HCT116 (cell line): ENCODE data around the gene SMURF1. TPM values are rescaled to one million over a fixed set of nuclear protein-coding genes. Genes with fewer than 3 reads are reported as not detected.

Experiments used
- ATAC-seq: fragments of 200-7000 bp; cut with Tn5 transposase; 2 replicates; pipeline ENCODE4 v1.9.1; 2020; ENCODE audit warnings: mild to moderate bottlenecking, moderate library complexity
- BruUV-seq: library from RNA; stranded (reverse); fragments of 400-500 nt; replicated peaks from 2 replicates; lab custom pipeline; 2021; lab: Mats Ljungman, UMichigan
- CTCF ChIA-PET: fragments of 300-600 bp; sonication (Branson Sonifier 250); formaldehyde crosslinking; loops from one replicate; lab custom pipeline; 2021; ENCODE audit warnings: antibody characterized with exemption; lab: Charles Lee
- POLR2A ChIA-PET: fragments of 300-600, 350-600 bp; sonication (Branson Sonifier 250); formaldehyde crosslinking; loops from one replicate; lab custom pipeline; 2021; ENCODE audit warnings: antibody characterized with exemption; lab: Charles Lee
- RAD21 ChIA-PET, 2 experiments: fragments of 300-600 bp; sonication (Branson Sonifier 250); formaldehyde crosslinking; loops; one replicate each; lab custom pipeline; 2023; ENCODE audit warnings: low total read pairs in 2 of 2; ENCODE audit not compliant: uncharacterized antibody in 2 of 2, unreplicated experiment in 2 of 2, low non-redundant PET in 1 of 2; lab: Charles Lee
- DNase-seq: peaks from one replicate; pipeline ENCODE4 v3.0.0-alpha.2; 2010; ENCODE audit warnings: low read depth, low spot score
- H2AFZ ChIP-seq: fragments of 200-600 bp; shearing (Covaris generic), sonication (generic); 2 replicates; pipeline ENCODE4 v1.6.1; 2017; ENCODE audit warnings: low read depth, mixed run types, mixed read lengths, antibody characterized with exemption, low read length; ENCODE audit not compliant: poor library complexity, severe bottlenecking
- H3K27ac ChIP-seq: 2 replicates; pipeline ENCODE4 v1.5.1; 2012; ENCODE audit warnings: low read depth, low read length
- H3K27me3 ChIP-seq: fragments of 200-600 bp; sonication (generic); 2 replicates; pipeline ENCODE4 v1.6.1; 2016; ENCODE audit warnings: mixed run types, low read length, mixed read lengths; ENCODE audit not compliant: insufficient read depth
- H3K36me3 ChIP-seq, 2 experiments: fragments of 200-500 bp in 1 of 2; fragments of 200-600 bp in 1 of 2; sonication (Bioruptor generic) in 1 of 2; sonication (generic) in 1 of 2; 2 replicates each; pipeline versions ENCODE4 v1.5.1 to v1.6.1; 2014 to 2016; ENCODE audit warnings: low read length in 2 of 2, inconsistent platforms in 1 of 2, mixed read lengths in 1 of 2, mixed run types in 1 of 2; ENCODE audit not compliant: insufficient read depth in 2 of 2, control insufficient read depth in 1 of 2
- H3K4me1 ChIP-seq, 2 experiments: fragments of 200-600 bp in 1 of 2; sonication (generic) in 1 of 2; 2 replicates each; pipeline versions ENCODE4 v1.5.1 to v1.6.1; 2012 to 2017; ENCODE audit warnings: low read length in 2 of 2, inconsistent platforms in 1 of 2, mild to moderate bottlenecking in 1 of 2, mixed read lengths in 1 of 2, mixed run types in 1 of 2, moderate library complexity in 1 of 2; ENCODE audit not compliant: insufficient read depth in 2 of 2, control insufficient read depth in 1 of 2
- H3K4me2 ChIP-seq: fragments of 200-600 bp; sonication (generic); 2 replicates; pipeline ENCODE4 v1.6.1; 2017; ENCODE audit warnings: mixed run types, low read length, mixed read lengths
- H3K4me3 ChIP-seq, 2 experiments: fragments of 200-600 bp in 1 of 2; sonication (generic) in 1 of 2; replicated peaks in 1 of 2; 2 replicates each; pipeline ENCODE4 v1.5.1; 2011 to 2016; ENCODE audit warnings: low read length in 2 of 2, control low read depth in 1 of 2, low read depth in 1 of 2, mild to moderate bottlenecking in 1 of 2, mixed read lengths in 1 of 2, mixed run types in 1 of 2
- H3K79me2 ChIP-seq: fragments of 200-600 bp; sonication (generic); 2 replicates; pipeline ENCODE4 v1.6.1; 2017; ENCODE audit warnings: mild to moderate bottlenecking, mixed run types, low read length, moderate library complexity, mixed read lengths; ENCODE audit not compliant: insufficient read depth
- H3K9ac ChIP-seq: fragments of 200-600 bp; sonication (generic); 2 replicates; pipeline ENCODE4 v1.6.1; 2016; ENCODE audit warnings: low read length, mixed read lengths
- H3K9me2 ChIP-seq: fragments of 200-600 bp; sonication (generic), shearing (Covaris generic); 2 replicates; pipeline ENCODE4 v1.6.1; 2017; ENCODE audit warnings: mixed run types, mild to moderate bottlenecking, moderate library complexity; ENCODE audit not compliant: insufficient read depth
- H3K9me3 ChIP-seq, 2 experiments: fragments of 200-500 bp in 1 of 2; fragments of 200-600 bp in 1 of 2; sonication (Bioruptor generic) in 1 of 2; sonication (generic) in 1 of 2; 2 replicates each; pipeline ENCODE4 v1.6.1; 2014 to 2017; ENCODE audit warnings: low read length in 2 of 2, mixed read lengths in 2 of 2, inconsistent platforms in 1 of 2, low read depth in 1 of 2, mild to moderate bottlenecking in 1 of 2, mixed run types in 1 of 2, moderate library complexity in 1 of 2; ENCODE audit not compliant: control insufficient read depth in 1 of 2, insufficient read depth in 1 of 2
- H4K20me1 ChIP-seq: fragments of 200-600 bp; sonication (generic), shearing (Covaris generic); 2 replicates; pipeline ENCODE4 v1.6.1; 2017; ENCODE audit warnings: mixed run types, mild to moderate bottlenecking, moderate library complexity; ENCODE audit not compliant: insufficient read depth
- CBX3 ChIP-seq: IDR thresholded peaks from 2 replicates; pipeline ENCODE4 v1.6.1; 2012; ENCODE audit warnings: low read depth
- CEBPB ChIP-seq: IDR thresholded peaks from 2 replicates; pipeline ENCODE4 v1.6.1; 2012; ENCODE audit warnings: low read depth
- EGR1 ChIP-seq: IDR thresholded peaks from 2 replicates; pipeline ENCODE4 v1.6.1; 2012; ENCODE audit warnings: low read depth
- POLR2AphosphoS5 ChIP-seq: IDR thresholded peaks from 2 replicates; pipeline ENCODE4 v1.6.1; 2011; ENCODE audit warnings: mild to moderate bottlenecking, low read depth, low read length, moderate library complexity
- RAD21 ChIP-seq: IDR thresholded peaks from 2 replicates; pipeline ENCODE4 v1.6.1; 2012; ENCODE audit warnings: low read depth, mild to moderate bottlenecking
- SRF ChIP-seq: IDR thresholded peaks from 2 replicates; pipeline ENCODE4 v1.6.1; 2012; ENCODE audit warnings: low read depth
- intact Hi-C: fragments of 100-400 bp; cut with micrococcal nuclease; formaldehyde crosslinking; loops from 2 replicates; pipeline ENCODE4 v1.10.0; 2022
- total RNA-seq: library from RNA; stranded (reverse); gene quantifications from one replicate; pipeline ENCODE4 v1.2.1, GENCODE V29; 2021; ENCODE audit not compliant: unreplicated experiment
- TF ChIP-seq, protein P1 (sequence below), 3 experiments: fragments of 200-600 bp in 1 of 3; sonication (generic) in 1 of 3; IDR thresholded peaks in 2 of 3; conservative IDR thresholded peaks in 1 of 3; 2 replicates each; pipeline ENCODE4 v1.5.1; 2012 to 2017; ENCODE audit warnings: low read depth in 2 of 3, low read length in 2 of 3, antibody characterized with exemption in 1 of 3, borderline replicate concordance in 1 of 3, control low read depth in 1 of 3, mild to moderate bottlenecking in 1 of 3, mixed read lengths in 1 of 3, mixed run types in 1 of 3, moderate library complexity in 1 of 3; ENCODE audit not compliant: insufficient read depth in 1 of 3

SMURF1 gene
- total RNA-seq, 1 experiment from 2014 or later: 24.6 TPM

DNA sequence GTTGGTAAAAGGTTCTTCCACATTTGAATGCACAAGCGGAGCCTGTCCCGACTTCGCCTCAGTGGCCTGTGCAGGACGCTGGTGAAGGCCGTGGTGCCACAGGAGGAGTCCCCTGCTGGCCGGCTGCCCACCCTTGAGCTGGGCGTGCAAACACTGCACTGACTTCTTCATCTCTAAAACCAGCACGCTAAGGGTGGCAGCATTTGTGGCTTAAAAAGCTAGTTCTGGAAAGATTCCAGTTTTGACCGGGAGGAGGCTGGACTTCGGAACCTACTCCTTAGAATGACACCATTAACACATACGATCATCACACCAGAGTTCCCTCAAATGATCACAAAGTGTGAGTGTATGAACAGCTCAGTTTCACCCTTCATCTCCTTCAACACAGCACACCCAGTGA, 102.4 kb downstream of the SMURF1 start:
- Histone ChIP-seq H3K4me2 (no peak overlapping the region), H3K79me2 (no peaks in the 10 kb centered on the region), H3K36me3 (peaks cover 14 to 51% of the 10 kb centered on the region in 2 experiments), H3K4me1 (peaks cover 0 to 4% of the 10 kb centered on the region in 2 experiments; a peak in 1 of 4 replicates), H3K27me3 (no peaks in the 10 kb centered on the region), H3K4me3 (no peak overlapping the region), H3K27ac (no peak overlapping the region), H4K20me1 (no peaks in the 10 kb centered on the region), H3K9me3 (no peaks in the 10 kb centered on the region), H2AFZ (no peak overlapping the region), H3K9me2 (no peaks in the 10 kb centered on the region), H3K9ac (no peak overlapping the region)
- ChIA-PET RAD21 (no interaction called here), POLR2A (no interaction called here), CTCF (no interaction called here)
- DNase-seq (no peak), ATAC-seq (no peak)
- intact Hi-C loops: loop anchor here (2.0 kb wide), 1 partner anchor 189 kb away; no protein-coding TSS in a partner anchor
- TF ChIP-seq CBX3 (no peak), POLR2AphosphoS5 (no peak), SRF (no peak), CEBPB (no peak)
- no TSS peak for BruUV-seq

GRCh38 chr7:99040104-99040958, 103.6 kb downstream of the SMURF1 start:
- ChIA-PET POLR2A (no interaction called here), CTCF (interaction anchor here (1.0 to 1.2 kb wide), 2 partner anchors 11 to 234 kb away, joined by 3 read pairs; no protein-coding TSS in a partner anchor), RAD21 (interaction anchor here (0.6 to 1.2 kb wide), 2 partner anchors 228 kb away, joined by 3 read pairs; no protein-coding TSS in a partner anchor)
- peak overlapping the region; percentile 25; the same call in 1 of the 2 replicates for H3K27ac ChIP-seq
- intact Hi-C loops: loop anchor here (1.0 to 2.0 kb wide), 4 partner anchors 190 to 273 kb away; no protein-coding TSS in a partner anchor
- no peak overlapping the region for H2AFZ ChIP-seq
- H3K4me2 ChIP-seq: no peak overlapping the region
- no TSS peak for BruUV-seq
- no peaks in the 10 kb centered on the region for H3K9me3 ChIP-seq
- H3K9ac ChIP-seq: no peak overlapping the region
- peak; percentile 84 for ATAC-seq
- DNase-seq: peak; percentile 68
- peak; percentile 97 for TF ChIP-seq RAD21
- TF ChIP-seq, protein P1, sequence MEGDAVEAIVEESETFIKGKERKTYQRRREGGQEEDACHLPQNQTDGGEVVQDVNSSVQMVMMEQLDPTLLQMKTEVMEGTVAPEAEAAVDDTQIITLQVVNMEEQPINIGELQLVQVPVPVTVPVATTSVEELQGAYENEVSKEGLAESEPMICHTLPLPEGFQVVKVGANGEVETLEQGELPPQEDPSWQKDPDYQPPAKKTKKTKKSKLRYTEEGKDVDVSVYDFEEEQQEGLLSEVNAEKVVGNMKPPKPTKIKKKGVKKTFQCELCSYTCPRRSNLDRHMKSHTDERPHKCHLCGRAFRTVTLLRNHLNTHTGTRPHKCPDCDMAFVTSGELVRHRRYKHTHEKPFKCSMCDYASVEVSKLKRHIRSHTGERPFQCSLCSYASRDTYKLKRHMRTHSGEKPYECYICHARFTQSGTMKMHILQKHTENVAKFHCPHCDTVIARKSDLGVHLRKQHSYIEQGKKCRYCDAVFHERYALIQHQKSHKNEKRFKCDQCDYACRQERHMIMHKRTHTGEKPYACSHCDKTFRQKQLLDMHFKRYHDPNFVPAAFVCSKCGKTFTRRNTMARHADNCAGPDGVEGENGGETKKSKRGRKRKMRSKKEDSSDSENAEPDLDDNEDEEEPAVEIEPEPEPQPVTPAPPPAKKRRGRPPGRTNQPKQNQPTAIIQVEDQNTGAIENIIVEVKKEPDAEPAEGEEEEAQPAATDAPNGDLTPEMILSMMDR (IDR thresholded peaks at IDR 0.05 in 2 of 3, conservative IDR thresholded peaks at IDR 0.05 in 1 of 3; ENCODE audit: borderline replicate concordance in 1 of 3, insufficient read depth in 1 of 3, low read depth in 2 of 3, low read length in 2 of 3): peak; percentile 71 to 86 (median 78)
- no peak for TF ChIP-seq EGR1
- H3K36me3 ChIP-seq: peaks cover 9 to 53% of the 10 kb centered on the region in 2 experiments
- H4K20me1 ChIP-seq: no peaks in the 10 kb centered on the region
- H3K79me2 ChIP-seq: no peaks in the 10 kb centered on the region
- no peaks in the 10 kb centered on the region for H3K9me2 ChIP-seq
- H3K4me3 ChIP-seq: no peak overlapping the region
- no peaks in the 10 kb centered on the region for H3K27me3 ChIP-seq
- peaks cover 0 to 4% of the 10 kb centered on the region in 2 experiments; a peak in 1 of 4 replicates for H3K4me1 ChIP-seq
